Ureter (tissue), 1 donor: ENCODE results near the gene UNC13C. TPM values are rescaled to one million over a fixed set of nuclear protein-coding genes. Genes with fewer than 3 reads are reported as not detected.
"Not testable (repeated sequence)": the region's sequence is repeated elsewhere in the genome, so short reads cannot be mapped to it uniquely, and the experiment has no call there.

Experiments
- DNase-seq: peaks from one replicate; pipeline ENCODE4 v3.0.0-alpha.2; 2020; ENCODE audit warnings: low spot score
- total RNA-seq: library from RNA; stranded (reverse); gene quantifications from one replicate; pipeline ENCODE4 v1.2.4, GENCODE V29; 2023
- donor health status: DM: yes; HTN: yes; CAD: no.

The UNC13C gene
- total RNA-seq, 1 donor from 2014 or later = 4.1 TPM

DNA sequence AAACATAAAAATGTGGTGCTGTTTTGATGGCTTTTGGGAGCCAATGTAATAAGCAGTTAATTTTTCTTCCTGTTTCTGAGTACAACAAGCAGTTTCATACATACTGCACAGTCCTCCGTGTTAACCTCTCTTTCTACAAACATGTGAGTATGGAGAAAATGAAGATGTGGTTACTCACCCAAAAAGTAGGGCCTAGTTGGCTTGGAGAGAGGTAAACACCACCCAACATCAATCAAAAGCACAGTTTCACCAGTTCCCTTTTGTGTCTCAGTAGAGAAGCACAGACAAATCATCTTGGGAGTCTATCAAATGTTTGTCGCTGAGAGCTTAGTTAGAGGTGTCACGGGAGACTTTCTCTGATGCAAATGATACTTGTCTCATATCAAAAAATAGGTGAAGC lies 320.2 kb downstream of the UNC13C start:
- DNase-seq = no peak

DNA sequence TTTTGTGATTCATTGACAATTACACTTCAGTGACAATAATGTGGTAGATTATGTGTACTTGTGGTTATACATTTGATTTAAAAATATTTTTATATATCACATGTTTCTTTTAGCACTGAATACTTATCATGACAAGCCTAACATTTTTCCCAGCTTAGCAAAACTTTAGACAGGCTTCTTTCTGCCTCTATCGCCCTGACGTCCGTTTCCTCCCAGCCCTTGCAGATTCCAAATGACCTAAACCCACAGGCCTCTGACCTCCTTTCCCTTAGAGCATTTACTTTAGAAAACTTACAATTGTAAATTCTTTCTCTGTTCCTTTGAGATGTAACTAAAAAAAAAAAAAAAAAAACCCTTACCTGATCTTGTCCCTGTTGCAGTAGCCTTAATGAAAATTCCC lies 326.1 kb downstream of the UNC13C start:
- DNase-seq = no peak

DNA sequence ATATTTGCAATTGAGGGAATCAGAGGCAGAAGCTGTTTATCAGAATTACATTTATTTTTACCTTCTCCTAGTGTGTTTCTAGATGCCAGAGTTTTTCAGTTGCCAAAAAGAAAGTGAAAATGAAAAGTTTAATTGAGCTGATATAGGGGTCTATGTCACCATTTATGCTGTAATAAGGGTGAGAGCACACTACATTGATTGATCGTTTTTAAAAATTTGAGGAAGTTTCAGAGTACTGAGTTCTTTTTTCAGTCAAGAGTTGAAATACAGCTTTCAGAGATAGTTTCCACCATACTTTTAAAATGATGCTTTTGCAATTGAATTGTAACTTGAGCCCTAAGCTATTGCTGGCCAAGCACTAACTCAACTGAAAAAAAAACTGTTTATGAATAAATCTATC lies 326.9 kb downstream of the UNC13C start:
- no peak for DNase-seq

DNA sequence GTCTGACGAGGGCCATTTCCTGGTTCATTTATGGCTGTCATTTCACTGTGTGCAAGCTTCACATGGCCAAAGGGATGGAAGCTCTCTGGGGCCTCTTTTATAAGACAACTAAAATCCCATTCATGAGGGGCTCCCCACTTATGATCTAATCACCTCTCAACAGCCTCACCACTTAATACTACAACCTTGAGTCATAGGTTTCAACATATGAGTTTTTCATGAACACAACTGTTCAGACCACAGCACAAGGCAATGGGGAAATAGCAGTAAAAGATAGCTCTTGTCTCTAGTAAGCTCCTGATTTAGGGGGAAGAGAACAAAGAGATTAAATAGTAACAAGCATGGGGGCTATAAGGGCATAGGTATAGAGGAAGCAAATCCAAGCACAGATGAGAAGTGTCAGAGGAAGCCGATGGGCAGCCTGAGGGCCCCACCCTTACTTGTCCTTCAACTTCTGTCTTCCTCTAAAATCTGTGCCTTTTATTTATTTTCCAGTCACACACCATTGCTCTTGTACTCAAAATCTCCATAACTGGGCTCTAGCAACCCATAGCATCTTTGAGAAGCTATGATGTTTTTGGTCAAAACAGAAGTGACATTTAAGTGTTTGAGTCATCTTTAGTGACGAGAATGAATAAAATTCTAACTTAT lies 329.1 kb downstream of the UNC13C start:
- no peak for DNase-seq

DNA sequence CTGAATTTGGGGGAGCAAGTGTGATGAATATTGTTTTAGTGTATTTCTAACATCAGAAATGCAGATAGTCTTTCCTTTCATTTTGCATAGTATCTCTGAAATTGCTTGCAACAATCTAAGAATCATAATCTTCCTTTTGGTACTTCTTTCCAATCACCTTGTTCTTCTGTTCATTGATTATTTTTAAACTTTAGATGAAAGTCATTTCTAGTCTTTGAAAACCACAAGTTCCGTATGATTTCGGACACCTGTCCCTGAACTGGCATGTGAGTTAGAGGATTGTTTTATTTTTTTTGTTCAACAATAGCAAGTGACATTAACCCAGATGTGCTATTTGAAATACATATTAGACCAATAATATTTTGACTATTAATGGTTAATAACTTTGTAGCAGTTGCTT lies 329.7 kb downstream of the UNC13C start:
- no peak for DNase-seq

DNA sequence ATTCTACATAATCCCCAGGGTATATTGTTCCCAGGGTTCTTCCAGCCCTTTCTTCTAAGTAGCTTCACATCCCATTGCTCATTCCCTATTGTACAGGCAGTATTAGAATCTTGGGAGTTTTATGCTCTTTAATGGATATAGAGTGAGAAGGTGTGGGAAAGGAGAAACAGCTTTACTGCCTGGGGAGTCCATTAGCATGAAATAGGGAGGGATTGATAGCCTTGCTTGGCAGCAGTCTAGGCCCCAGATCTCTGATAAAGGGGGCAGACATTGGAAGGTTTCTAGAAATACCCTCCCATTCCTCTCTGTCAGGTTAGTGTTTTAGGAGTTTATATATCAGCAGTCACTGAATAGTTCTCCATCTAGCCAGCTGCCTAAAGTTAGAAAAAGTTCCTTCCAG lies 334.3 kb downstream of the UNC13C start:
- DNase-seq = no peak

DNA sequence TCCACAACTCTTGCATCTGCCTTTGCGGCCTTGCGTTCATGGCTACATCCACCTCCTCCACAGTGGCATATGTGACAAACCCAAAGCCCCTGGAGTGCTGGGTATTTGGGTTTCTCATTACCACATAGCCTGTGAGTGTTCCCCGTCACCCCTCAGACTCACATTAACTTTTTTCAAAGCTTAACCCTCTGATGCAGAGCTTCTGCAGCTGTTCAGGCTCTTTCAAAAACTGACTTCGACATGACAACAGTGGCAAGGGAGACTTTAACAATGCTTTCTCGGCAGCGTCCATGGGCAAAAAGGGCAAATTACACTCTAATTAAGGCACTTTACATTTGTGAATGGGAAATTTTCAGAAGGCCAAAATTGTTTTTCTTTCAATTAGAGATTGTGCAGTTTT lies 343.2 kb downstream of the UNC13C start:
- DNase-seq = no peak

DNA sequence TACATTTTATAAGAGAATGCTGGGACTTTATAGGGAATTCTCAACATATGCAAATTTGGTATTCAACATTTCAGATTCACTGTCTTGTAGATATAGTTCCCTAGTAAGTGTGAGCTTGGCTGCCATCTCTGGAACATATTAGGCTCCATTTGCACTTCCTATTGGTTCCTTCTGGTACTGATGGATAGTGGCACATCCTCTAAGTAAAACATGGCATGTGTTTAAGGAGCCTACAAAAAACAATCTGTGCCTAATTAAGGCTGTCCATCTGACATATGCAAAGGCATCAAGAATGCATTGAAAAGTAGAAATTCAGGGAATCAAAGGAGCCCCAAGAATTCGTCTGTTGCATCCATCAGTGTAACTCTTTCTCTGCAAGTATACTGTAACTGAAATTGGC lies 344.1 kb downstream of the UNC13C start:
- DNase-seq = no peak

DNA sequence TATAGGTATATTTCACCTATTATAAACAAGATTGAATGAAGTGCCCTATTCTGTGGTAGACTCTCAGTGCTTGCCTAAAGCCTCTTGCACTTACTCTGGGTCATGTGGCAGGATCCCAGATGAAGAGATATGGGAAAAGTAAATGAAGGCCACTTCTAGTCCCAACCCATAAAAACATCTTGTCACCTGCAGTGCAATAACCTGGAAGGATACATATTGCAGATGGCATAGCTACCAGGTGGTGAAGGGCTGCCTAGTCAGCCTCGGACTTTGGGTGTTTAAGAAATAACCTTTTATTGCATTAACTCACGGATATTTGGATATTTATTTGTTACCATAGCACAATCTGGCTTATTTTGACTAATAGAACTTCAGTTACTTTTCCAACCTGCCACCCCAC lies 367.1 kb downstream of the UNC13C start:
- no peak for DNase-seq

DNA sequence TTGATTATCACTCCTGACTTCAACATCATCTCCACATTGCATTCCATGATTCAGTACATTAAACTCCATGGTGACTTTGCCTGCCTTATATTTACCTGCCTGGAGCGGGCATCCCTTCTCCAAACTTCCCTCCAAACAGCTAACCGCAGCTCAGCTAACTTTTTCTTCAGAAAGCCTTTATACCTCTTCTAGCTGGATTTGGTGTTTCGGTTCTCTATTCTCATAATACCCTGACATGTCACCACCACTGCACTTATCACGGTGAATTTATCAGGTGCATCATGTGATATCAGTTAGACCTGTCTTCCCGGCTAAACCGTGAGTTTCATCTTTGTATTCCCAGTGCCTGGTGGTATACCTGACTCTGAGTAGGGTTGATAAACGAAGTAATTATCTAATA lies 367.6 kb downstream of the UNC13C start:
- no peak for DNase-seq

DNA sequence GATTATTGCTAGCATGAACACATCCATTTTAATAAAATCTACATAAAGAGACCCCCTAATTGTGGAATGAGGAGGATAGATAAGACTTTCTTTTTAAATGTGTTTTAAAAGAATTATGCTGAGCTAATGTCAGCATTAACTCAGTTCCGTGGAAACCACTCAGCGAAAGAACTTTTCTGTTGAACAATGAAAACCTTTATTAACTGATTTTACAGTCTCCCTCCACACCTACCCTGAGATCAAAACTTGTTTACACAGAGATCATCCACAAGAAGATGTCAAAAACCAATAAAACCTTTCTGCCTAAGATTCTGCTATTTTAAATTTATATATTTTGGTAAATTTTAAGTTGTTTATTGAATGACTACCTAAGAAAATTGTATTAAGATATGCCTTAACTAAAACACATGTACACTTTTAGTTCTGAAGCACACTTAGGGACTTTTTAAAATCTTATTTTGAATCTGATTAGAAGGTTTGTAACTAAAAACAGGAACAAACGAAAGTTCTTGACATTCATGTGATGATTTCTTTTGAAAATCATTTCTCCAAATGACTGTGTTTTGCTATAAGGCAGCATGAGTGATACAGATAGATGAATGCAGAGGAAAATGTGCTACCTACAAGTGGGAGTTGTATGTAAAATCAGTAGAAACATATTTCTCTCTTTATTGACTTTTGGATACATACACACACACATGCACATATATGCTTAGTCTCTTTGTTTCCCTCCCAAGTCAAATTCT lies 369.0 kb downstream of the UNC13C start:
- DNase-seq = no peak

DNA sequence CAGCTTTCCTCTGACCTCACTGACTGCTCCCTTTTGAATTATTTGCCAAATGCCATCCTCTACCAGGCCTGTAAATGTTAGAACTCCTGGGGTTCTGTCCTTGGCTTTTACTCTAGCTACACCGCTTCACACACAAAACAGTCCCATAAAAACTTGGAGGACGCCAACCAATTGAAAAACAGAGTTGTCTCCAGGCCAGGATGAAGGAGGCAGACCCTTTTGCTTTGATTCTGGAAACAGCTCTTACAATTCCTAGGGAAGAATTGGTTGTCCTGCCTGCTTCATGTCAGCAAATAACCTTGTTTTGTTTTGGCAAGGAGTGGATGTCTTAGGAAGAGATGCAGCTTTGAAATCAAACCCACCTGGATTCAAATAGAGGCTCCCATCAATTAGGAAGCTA lies 375.5 kb downstream of the UNC13C start:
- no peak for DNase-seq

DNA sequence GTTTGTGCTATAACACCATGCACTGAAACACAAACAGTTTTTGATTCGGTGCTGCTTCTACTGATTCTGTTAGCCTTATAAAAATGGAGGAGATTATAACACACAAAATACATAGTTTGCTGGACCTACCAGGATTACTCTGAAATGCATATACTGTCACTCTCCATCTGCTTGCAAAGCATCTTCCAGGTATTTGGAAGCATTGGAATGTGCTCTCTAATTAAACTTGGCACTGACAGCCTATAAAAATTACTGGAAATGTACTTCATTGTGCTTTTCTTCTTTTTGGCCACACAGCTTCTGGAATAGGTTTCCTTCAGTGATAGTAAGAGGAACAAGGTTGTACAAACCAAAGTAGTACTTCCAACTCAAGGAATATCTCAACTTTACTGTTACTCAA lies 376.1 kb downstream of the UNC13C start:
- DNase-seq = no peak

DNA sequence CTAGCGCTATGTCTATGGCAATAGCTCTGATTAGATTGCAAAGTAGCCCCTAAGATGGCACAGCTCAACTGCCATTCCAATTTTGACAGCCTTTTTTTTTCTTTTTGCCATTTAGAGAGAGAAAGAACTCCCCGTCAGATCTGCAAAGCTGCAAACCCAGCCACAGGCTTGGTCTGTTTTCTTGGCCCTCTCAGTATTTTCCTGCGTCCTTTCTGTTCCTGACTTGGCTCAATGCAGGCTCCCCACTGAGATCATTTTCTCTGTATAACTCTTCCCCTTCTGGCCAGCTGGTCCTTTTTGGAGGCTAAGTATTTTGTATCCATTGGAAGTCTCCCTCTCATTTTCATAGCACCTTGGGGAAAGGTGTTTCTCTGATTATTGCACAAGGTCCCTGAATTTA lies 386.7 kb downstream of the UNC13C start:
- DNase-seq = no peak

DNA sequence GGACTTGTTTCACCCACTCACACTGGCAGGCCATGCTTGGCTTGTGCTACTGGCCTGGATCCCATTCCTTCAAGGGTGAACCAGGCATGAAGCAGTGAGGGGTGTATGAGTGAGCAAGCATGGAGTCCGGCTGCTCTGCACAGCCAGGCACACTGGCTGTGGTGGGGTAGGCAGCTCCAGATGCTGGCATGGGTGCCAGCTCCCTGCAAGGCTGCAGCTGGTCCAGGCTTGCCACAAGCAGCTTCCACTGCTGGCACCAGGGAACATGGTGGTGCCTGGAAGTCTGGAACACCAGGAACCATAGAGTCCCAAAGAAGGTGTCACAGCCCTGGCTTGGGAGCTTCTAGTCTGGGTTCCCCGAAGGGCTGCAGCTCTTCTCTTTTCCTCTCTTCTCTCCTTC lies 395.1 kb downstream of the UNC13C start:
- DNase-seq = no peak

DNA sequence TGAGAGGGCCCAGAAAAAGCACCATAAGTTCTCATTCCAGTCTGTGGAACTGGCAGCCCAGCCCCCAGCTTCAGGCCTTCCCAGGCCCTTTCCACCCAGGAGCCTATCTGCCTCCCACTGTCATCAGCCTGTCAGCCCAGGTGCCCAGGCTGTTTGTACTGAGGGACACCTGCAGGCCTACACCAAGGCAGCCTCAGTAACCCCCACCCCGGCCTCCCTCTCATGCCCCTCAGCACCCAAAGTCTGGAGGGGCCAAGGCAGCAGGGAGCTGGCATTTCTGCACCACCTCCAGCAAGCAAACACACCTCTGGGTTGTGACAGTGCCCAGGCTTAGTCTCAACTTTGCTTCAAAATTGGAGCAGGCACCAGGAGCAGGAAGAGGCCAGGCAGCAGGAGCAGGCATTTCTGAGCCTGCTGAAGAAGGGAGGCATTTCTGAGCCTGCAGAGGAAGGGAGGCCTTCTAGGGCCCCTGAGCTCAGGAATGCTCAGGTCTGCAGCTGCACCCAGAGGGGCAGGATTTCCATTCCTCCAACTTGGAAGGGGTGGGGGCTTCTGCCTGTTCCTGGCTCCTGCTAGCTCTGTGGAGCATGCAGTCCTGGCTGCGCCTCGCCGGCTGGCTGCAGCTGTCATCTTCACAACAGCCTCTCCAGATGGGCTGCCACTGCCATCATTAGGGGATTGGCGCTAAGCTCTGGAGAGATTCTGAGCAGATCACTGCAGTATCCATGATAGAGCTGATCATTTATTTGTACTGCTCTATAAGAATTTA lies 396.1 kb downstream of the UNC13C start:
- no peak for DNase-seq

DNA sequence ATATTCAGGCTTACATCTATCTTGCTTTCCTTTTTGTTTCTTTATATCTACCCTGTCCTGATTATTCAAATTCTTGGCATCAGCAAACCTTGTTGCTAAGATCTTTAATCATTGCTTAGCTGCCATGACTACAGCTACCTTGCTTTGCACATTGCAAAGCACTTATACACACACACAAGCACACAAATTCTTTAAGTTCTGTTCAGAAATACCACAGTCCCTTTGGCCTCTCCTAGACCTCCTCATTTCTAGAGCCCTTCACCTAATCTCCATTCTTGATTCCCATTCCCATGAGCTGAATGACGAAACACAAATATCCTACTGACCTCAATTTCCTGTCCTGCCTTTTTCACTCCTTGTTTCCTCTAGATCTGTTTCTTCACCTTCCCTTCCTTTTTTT lies 409.6 kb downstream of the UNC13C start:
- DNase-seq = no peak

DNA sequence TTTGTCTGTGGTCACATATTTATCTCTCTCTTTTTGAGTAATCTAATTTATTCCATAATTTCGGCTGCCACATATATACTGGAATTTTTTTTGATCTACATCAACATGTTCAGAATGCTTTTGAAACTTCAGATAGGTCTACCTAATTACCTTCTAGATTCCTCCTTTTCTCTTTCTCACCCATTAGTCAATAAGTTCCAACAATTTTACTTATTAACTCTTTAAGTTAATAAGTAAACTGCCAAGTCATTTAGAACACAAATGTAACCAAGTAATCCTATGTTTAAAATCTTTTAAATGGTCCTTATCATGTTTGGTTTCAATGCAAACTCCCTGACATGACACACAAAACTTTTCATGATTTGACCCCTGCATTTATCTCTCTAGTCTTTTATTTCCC lies 410.5 kb downstream of the UNC13C start:
- no peak for DNase-seq

DNA sequence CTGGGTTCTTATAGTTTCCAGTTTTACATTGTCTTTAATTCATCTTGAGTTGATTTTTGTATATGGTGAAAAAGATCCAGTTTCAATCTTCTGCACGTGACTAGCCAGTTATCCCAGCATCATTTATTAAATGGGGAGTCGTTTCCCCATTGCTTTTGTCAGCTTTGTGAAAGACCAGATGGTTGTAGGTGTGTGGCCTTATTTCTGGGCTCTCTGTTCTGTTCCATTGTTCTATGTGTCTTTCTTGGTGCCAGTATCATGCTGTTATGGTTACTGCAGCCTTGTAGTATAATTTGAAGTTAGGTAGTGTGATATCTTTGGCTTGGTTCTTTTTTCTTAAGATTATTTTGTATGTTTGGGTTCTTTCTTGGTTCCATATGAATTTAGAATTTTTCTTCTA lies 432.2 kb downstream of the UNC13C start:
- DNase-seq = no peak

DNA sequence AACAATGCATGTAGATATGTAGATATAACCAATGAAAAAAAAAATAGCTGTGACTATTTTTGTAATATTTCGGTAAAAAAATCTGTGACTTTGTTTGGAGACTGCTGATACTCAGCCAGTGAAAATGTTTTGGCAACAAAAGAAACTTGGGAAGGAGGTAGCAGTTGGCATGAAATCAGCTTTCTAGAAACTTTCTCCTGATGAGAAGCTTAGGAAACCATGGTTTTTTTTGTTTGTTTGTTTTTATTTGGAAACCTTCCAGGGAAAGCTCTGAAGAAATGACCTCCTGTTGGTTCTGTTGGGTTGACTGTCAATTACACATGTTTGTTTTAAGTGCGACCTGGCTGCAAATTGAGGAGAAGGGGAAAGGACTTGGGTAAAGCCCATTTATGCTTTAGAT lies 445.9 kb downstream of the UNC13C start:
- no peak for DNase-seq

DNA sequence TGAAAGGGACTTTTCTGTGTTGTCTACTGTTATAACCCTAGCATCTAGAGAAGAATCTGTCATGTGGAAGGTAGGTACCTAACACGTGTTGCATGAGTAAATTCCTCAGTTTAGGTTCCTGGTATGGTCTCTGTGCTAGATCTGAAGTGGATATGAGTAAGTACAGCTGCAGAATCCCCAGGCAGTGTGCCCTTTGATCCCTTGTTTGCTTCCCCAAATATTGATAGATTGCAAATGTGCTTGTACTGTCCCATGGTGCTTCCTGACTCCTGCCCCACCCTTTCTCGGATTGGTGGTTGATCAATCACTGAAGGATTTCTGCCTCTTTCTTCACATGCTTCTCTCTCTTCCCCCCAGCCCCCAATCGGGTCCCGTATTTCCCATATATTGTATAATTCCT lies 450.4 kb downstream of the UNC13C start:
- no peak for DNase-seq

DNA sequence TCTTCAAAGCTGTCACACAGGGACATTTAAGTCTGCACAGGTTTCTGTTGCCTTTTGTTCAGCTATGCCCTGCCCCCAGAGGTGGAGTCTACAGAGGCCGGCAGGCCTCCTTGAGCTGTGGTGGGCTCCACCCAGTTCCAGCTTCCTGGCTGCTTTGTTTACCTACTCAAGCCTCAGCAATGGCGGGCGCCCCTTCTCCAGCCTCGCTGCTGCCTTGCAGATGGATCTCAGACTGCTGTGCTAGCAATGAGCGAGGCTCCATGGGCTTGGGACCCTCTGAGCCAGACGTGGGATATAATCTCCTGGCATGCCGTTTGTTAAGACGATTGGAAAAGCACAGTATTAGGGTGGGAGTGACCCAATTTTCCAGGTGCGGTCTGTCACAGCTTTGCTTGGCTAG lies 472.0 kb downstream of the UNC13C start:
- not testable (repeated sequence) for DNase-seq

DNA sequence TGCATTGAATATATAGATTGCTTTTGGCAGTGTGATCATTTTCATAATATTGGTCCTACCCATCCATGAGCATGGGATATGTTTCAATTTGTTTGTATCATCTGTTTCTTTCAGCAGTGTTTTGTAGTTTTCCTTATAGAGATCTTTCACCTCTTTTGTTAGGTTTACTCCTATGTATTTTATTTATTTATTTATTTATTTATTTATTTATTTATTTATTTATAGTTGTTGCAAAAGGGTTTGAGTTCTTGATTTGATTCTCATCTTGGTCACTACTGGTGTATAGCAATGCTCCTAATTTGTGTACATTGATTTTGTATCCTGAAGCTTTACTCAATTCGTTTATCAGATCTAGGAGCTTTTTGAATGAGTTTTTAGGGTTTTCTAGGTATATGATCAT lies 478.2 kb downstream of the UNC13C start:
- no peak for DNase-seq
